Mammary epithelial cell (primary cell): ENCODE measurements around the gene RAET1E.

Experiments used
- CTCF ChIP-seq, 2 donors: IDR thresholded peaks in 1 of 2; conservative IDR thresholded peaks in 1 of 2; 2 replicates each; pipeline ENCODE4 v1.5.1; 2011 to 2012; ENCODE audit warnings: inconsistent platforms in 2 of 2, low read length in 2 of 2, mild to moderate bottlenecking in 2 of 2, control low read depth in 1 of 2, low read depth in 1 of 2; ENCODE audit not compliant: insufficient read depth in 1 of 2; ENCODE audit errors: extremely low read depth in 1 of 2
- EZH2 ChIP-seq: IDR thresholded peaks from 2 replicates; pipeline ENCODE4 v1.6.1; 2012; ENCODE audit warnings: low read length, inconsistent platforms, borderline replicate concordance

GRCh38 chr6:149888093-149888492, 9.8 kb downstream of the RAET1E start:
- no peak for TF ChIP-seq EZH2
- TF ChIP-seq CTCF (conservative IDR thresholded peaks at IDR 0.05 in 1 of 2, IDR thresholded peaks at IDR 0.05 in 1 of 2; ENCODE audit: extremely low read depth in 1 of 2, insufficient read depth in 1 of 2, low read depth in 1 of 2, low read length in 2 of 2), result no peak
